Activated naive CD8-positive, alpha-beta T cell (primary cell): ENCODE measurements around the gene HIPK1.

Source experiments
- H3K27ac Mint-ChIP-seq: one replicate; pipeline ENCODE4 v1.8.0; 2021; ENCODE audit warnings: mixed read lengths
- H3K27me3 Mint-ChIP-seq: one replicate; pipeline ENCODE4 v1.8.0; 2021; ENCODE audit warnings: mixed read lengths
- H3K36me3 Mint-ChIP-seq: one replicate; pipeline ENCODE4 v1.8.0; 2021; ENCODE audit warnings: mixed read lengths
- H3K4me1 Mint-ChIP-seq: one replicate; pipeline ENCODE4 v1.8.0; 2021; ENCODE audit warnings: low read depth, mixed read lengths
- H3K4me3 Mint-ChIP-seq: one replicate; pipeline ENCODE4 v1.8.0; 2021; ENCODE audit warnings: mild to moderate bottlenecking, mixed read lengths
- H3K9me3 Mint-ChIP-seq: one replicate; pipeline ENCODE4 v1.8.0; 2021; ENCODE audit warnings: low read depth, mixed read lengths

The HIPK1 gene

GRCh38 chr1:114022877-114023276 lies 93.8 kb downstream of the HIPK1 start:
- Mint-ChIP-seq H3K27ac (no peak overlapping the region), H3K27me3 (no peaks in the 10 kb centered on the region), H3K4me1 (no peaks in the 10 kb centered on the region), H3K36me3 (peaks cover 4% of the 10 kb centered on the region), H3K4me3 (no peak overlapping the region), H3K9me3 (no peaks in the 10 kb centered on the region)

DNA sequence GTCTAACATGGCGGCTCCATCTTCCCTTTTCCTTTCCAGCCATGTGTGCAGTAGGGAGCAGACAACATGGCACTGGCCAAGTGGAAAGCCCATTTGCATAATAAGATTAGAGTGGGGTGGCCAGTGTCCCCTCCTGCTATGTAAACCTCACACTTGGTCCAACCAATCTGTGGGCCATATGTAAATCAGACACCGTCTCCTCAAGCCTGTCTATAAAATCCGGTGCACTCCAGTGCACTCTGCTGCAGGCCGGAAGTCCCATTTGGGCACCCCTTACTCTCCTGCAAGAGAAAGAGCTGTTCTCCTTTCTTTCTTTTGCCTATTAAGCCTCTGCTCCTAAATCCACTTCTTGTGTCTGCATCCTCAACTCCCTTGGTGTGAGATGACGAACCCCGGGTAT lies 94.3 kb downstream of the HIPK1 start:
- Mint-ChIP-seq H3K9me3 (no peaks in the 10 kb centered on the region), H3K36me3 (peaks cover 4% of the 10 kb centered on the region), H3K4me3 (no peak overlapping the region), H3K27ac (no peak overlapping the region), H3K27me3 (no peaks in the 10 kb centered on the region), H3K4me1 (no peaks in the 10 kb centered on the region)

GRCh38 chr1:114024049-114024448 lies 94.9 kb downstream of the HIPK1 start:
- Mint-ChIP-seq H3K4me3 (no peak overlapping the region), H3K36me3 (peaks cover 4% of the 10 kb centered on the region), H3K27ac (no peak overlapping the region), H3K27me3 (no peaks in the 10 kb centered on the region), H3K4me1 (no peaks in the 10 kb centered on the region), H3K9me3 (no peaks in the 10 kb centered on the region)

- H3K27ac Mint-ChIP-seq = no peak overlapping the region
- no peaks in the 10 kb centered on the region for H3K9me3 Mint-ChIP-seq
- no peaks in the 10 kb centered on the region for H3K36me3 Mint-ChIP-seq
- no peaks in the 10 kb centered on the region for H3K4me1 Mint-ChIP-seq
- no peaks in the 10 kb centered on the region for H3K27me3 Mint-ChIP-seq
- H3K4me3 Mint-ChIP-seq = no peak overlapping the region
Measured at GRCh38 chr1:114025609-114026401, 96.7 kb downstream of the HIPK1 start.

DNA sequence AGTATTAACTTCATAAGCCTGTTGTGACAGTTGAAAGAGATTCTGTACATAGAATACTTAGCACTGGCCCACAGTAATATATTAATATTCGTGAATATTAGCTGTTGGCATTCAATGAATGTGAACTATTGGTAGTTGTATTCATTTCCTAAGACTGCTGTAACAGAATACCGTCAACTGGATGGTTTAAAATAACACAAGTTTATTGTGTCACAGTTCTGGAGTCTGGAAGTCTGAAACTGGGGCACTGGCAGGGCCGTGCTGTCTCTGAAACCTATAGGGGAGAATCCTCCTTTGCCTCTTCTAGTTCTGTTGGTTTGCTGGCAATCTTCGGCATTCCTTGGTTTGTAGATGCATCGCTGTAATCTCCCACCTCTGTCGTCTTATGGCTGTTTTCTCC lies 97.7 kb downstream of the HIPK1 start:
- no peaks in the 10 kb centered on the region for H3K36me3 Mint-ChIP-seq
- no peak overlapping the region for H3K27ac Mint-ChIP-seq
- H3K27me3 Mint-ChIP-seq = no peaks in the 10 kb centered on the region
- no peak overlapping the region for H3K4me3 Mint-ChIP-seq
- no peaks in the 10 kb centered on the region for H3K4me1 Mint-ChIP-seq
- no peaks in the 10 kb centered on the region for H3K9me3 Mint-ChIP-seq
